ENCODE measurements around the gene IFIT1.
"Not testable (repeated sequence)": the region's sequence is repeated elsewhere in the genome, so short reads cannot be mapped to it uniquely, and the experiment has no call there.

Gene IFIT1

GRCh38 chr10:89368129-89368528 lies 24.3 kb upstream of the IFIT1 start:
- DNase-seq = no peak

GRCh38 chr10:89369156-89370105 lies 23.0 kb upstream of the IFIT1 start:
- no peak for DNase-seq

GRCh38 chr10:89371079-89371478 lies 21.3 kb upstream of the IFIT1 start:
- no peak for DNase-seq

- DNase-seq = no peak
Observed at GRCh38 chr10:89371987-89372386, 20.4 kb upstream of the IFIT1 start.

- DNase-seq = no peak
Observed at GRCh38 chr10:89373916-89374711, 18.3 kb upstream of the IFIT1 start.

- no peak for DNase-seq
Observed at GRCh38 chr10:89374713-89375141, 17.7 kb upstream of the IFIT1 start.

- no peak for DNase-seq
Observed at GRCh38 chr10:89377705-89378637, 14.5 kb upstream of the IFIT1 start, which contains the start of gene IFIT1B. Gene IFIT1B, plus strand, starts transcription at chr10:89378056. Its CDS starts 80 bp downstream, at chr10:89378136.

- DNase-seq = no peak
Observed at GRCh38 chr10:89379103-89379502, 13.3 kb upstream of the IFIT1 start.

GRCh38 chr10:89382757-89383156 lies 9.7 kb upstream of the IFIT1 start:
- no peak for DNase-seq

- DNase-seq = no peak
Observed at GRCh38 chr10:89384474-89385340, 7.7 kb upstream of the IFIT1 start.

GRCh38 chr10:89388806-89389205 lies 3.6 kb upstream of the IFIT1 start:
- no peak for DNase-seq

- no peak for DNase-seq
Observed at GRCh38 chr10:89389254-89389653, 3.2 kb upstream of the IFIT1 start.

- no peak for DNase-seq
Observed at GRCh38 chr10:89390476-89391225, 1.8 kb upstream of the IFIT1 start.

- DNase-seq = not testable (repeated sequence)
Observed at GRCh38 chr10:89391226-89391576, 1.2 kb upstream of the IFIT1 start.

- no peak for DNase-seq
Observed at GRCh38 chr10:89392974-89393373, 551 bp downstream of the IFIT1 start.

- DNase-seq = no peak
Observed at GRCh38 chr10:89393898-89394297, 1.5 kb downstream of the IFIT1 start.

GRCh38 chr10:89395141-89395540 lies 2.7 kb downstream of the IFIT1 start:
- DNase-seq = no peak

GRCh38 chr10:89398003-89398749 lies 5.8 kb downstream of the IFIT1 start:
- DNase-seq = no peak

- DNase-seq = no peak
Observed at GRCh38 chr10:89399956-89400355, 7.5 kb downstream of the IFIT1 start.

GRCh38 chr10:89403043-89403442 lies 10.6 kb downstream of the IFIT1 start:
- DNase-seq = no peak

All from NCI-H1694 (cell line).